GM19351 (cell line): ENCODE data around the gene ZFAND6.
"Not testable (repeated sequence)": the region's sequence is repeated elsewhere in the genome, so short reads cannot be mapped to it uniquely, and the experiment has no call there.

Source experiments
- ATAC-seq: cut with Tn5 transposase; IDR thresholded peaks from one replicate; pipeline ENCODE4 v1.9.1; 2021; ENCODE audit warnings: mild to moderate bottlenecking, moderate library complexity; ENCODE audit not compliant: unreplicated experiment

The ZFAND6 gene

GRCh38 chr15:80141916-80142598 lies 82.6 kb downstream of the ZFAND6 start:
- no peak for ATAC-seq

- ATAC-seq = no peak
These were observed 83.2 kb downstream of the ZFAND6 start for GRCh38 chr15:80142646-80143045.

DNA sequence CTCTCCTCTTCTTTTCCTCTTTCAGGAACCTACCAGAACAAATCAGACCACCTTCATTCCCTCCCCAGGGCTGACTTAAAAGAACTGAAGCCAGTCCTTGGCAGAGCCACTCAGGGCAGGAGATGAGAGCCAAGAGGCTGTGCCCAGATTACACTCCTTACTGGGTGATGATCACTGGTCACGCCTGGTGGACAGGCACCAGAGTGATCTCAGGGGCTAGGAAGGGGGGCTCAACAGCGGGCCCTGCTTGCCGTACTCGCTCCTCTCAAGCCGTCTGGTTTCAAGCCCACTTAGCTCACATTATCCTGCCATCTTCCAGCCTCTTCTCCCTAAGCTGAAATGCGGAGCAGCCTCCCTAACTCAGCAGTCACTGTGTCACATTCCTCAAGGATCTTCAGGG lies 91.7 kb downstream of the ZFAND6 start:
- ATAC-seq = no peak

DNA sequence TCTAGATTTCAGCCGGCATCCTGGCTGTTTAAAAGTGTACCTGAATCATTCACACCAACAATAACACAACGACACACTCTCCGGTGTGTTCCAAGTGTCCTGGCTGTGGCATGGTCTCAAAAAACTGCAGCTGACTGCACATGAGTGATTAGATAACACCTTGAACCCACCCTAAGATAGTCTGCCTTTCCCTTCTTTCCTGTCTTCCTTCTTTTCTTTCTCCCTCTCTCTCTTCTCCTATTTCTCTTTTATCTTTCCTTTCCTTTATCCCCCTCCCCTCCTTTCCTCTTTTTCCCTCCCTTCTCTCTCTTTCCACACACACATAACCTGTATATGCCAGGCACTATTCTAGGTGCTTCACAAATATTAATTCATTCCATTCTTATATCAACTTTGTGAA lies 92.1 kb downstream of the ZFAND6 start:
- no peak for ATAC-seq

- ATAC-seq = peak; percentile 60
These were observed 92.9 kb downstream of the ZFAND6 start for GRCh38 chr15:80152180-80152895.

- peak; percentile 65 for ATAC-seq
These were observed 93.7 kb downstream of the ZFAND6 start, which contains the start of gene FAH for GRCh38 chr15:80152896-80153876. Gene FAH (plus strand): TSS chr15:80152999. CDS start chr15:80153055, 56 bp downstream.

GRCh38 chr15:80153900-80154299 lies 94.4 kb downstream of the ZFAND6 start:
- no peak for ATAC-seq

- ATAC-seq = no peak
These were observed 94.9 kb downstream of the ZFAND6 start for GRCh38 chr15:80154336-80154735.

DNA sequence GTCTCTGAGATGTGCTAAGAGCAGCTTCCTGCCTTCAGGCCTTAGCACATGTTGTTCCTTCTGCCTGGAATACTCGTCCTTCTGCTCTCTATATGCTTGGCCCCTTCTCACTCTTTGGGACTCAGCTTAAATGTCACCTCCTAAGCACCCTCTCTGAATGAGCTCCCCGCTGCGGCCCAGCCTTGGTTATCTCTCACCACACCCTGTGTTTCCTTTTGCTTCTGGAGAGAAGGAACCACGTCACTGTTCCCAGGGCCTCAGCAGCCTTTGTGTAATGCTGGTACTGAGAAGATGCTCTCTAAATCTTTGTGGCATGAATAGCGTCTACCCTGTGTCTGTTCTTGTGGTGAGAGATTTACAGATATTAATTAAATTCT lies 95.5 kb downstream of the ZFAND6 start:
- no peak for ATAC-seq

GRCh38 chr15:80155378-80156175 lies 96.1 kb downstream of the ZFAND6 start:
- not testable (repeated sequence) for ATAC-seq

DNA sequence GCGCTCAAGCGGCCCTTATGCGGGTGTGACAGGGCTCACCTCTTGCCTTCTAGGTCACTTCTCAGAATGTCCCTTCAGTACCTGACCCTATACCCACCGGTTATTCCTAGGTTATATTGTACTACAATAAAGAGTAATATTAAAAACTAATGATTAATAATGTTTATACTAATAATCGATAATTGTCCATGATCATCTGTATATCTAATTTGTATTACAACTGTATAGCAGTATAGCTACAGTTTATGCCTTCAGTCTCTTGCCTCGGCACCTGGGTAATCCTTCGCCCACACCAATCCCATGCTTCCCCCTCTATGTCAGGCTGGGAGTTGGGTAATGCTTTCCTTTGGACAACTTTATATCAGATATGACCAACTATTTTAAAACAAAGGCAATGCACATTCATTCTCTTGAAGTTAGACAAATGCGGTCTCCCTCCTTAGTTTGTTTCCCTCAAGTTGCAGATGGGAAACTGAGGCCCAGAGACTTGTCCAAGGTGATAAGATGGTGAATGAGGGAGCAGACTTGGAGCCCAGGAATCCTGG lies 96.8 kb downstream of the ZFAND6 start:
- no peak for ATAC-seq

- no peak for ATAC-seq
These were observed 97.7 kb downstream of the ZFAND6 start for GRCh38 chr15:80157215-80157614.

- no peak for ATAC-seq
These were observed 99.8 kb downstream of the ZFAND6 start for GRCh38 chr15:80159301-80159700.

DNA sequence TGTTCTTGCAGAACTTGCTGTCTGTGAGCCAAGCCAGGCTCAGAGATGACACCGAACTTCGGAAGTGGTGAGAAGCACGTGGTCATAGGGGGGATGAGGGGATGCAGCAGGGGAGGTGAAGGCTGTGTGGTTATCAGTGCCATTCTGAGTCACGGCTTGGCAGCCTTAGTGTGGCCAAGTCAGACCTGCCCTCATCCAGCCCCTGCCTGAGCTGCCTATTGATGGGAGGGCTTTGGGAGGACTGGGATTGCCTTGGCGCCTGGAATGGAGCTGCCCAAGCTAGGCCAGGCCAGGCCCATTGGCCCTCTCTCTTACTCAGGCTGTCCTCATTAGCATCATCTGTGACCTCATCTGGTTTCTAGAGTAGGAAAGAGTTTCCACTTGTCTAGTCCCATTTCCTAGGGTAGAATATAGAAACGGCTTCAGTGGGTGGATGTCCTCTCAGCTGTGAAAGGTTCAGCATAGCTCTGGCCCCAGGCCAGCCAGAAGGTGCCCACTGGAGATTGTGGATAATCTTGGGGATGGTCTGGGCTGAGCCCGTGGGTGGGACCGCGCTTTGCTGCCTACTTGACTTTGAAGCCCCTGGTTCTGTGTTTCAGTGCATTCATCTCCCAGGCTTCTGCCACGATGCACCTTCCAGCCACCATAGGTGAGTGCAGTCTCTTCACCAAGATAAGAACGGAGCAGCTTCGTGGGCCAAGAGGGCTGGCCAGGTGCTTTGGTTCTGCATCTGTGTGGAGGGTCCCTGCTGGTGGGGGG lies 100.5 kb downstream of the ZFAND6 start:
- peak; percentile 10 for ATAC-seq

GRCh38 chr15:80160570-80161156 lies 101.2 kb downstream of the ZFAND6 start:
- ATAC-seq = peak; percentile 77

DNA sequence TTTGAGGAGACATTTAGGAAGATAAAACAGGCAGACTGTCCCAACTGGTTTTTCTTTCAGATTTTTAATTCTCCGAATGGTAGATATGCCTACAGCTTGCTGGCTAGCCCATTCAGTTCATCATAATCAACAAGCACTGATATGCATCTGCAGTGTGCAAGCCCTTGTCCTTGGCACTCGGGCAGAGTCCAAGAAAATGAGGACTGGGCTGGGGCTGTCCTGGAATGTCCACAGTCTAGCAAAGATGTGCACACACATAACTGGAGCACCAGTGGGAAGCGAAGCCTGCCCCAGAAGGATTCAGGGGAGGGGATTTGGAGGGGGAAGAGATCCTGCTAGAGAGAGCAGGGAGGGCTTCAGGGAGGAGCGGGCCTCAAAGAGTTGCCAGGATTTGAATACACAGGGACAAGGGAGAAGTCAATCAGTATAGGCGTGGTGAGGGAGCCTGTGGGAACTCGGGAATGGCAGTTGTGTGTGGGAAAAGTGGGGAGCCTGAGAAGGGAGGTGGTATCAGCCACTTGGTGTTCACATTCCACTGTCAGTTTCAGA lies 102.1 kb downstream of the ZFAND6 start:
- ATAC-seq = no peak

GRCh38 chr15:80162059-80162554 lies 102.6 kb downstream of the ZFAND6 start:
- no peak for ATAC-seq

DNA sequence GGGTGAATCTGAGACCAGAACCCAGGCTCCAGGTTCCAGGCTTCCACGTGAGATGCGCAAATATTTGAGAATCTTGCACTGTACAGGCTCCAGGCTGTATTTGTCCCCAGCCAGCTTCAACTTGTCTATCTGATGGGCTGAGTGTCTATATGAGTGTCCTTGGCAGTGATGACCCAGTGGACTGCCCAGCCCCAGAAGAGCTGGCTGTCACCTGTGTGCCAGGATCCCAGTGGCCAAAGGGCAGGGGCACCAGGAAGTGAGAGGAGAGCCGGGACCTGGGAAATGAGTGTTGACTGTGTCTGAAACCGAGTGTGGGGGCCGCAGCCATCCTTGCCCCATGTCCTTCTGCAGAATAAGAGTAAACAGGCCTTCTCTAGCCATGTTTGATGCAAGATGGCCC lies 103.7 kb downstream of the ZFAND6 start:
- no peak for ATAC-seq

DNA sequence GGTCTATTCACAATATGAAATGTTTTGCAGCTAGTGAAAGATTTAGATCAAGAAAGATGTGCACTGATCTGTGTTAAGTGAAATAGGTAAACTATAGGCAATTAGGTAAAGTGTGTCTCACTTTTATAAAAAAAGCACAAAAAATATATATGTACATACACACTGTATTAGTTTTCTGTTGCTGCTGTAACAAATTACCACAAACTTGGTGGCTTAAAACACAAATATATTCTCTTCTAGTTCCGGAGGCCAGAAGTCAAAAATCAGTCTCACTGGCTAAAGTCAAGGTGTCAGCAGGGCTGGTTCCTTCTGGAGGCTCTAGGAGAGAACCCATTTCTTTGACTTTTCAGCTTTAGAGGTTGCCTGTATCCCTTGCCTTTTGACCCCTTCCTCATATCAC lies 104.4 kb downstream of the ZFAND6 start:
- no peak for ATAC-seq
